Measurements from ENCODE around the gene CADM1.

Gene CADM1

DNA sequence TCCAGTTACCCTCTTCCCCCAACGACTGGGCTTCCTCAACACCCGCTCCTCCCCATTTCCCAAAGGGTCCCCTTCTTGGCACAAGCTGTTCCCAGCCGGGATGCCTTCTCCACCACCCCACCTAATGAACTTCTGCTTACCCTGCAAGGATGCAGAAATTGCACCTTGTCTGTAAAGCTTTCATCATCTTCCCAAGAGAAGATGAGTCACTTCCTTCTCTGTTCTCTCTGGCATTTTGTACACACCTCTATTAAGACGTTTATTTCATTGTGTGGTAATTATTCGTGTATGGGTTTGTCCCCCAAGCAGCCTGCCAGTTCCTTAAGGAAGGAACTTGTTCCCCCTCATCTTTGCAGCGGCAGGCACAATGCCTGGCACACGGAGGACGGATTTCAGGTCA, 351.1 kb downstream of the CADM1 start:
- no peak for TF ChIP-seq EZH2phosphoT487 (IDR thresholded peaks at IDR 0.05; ENCODE audit: low read length)
- TF ChIP-seq EZH2 (optimal IDR thresholded peaks at IDR 0.05; ENCODE audit: low read depth, low read length) = no peak
- TF ChIP-seq, protein P1, sequence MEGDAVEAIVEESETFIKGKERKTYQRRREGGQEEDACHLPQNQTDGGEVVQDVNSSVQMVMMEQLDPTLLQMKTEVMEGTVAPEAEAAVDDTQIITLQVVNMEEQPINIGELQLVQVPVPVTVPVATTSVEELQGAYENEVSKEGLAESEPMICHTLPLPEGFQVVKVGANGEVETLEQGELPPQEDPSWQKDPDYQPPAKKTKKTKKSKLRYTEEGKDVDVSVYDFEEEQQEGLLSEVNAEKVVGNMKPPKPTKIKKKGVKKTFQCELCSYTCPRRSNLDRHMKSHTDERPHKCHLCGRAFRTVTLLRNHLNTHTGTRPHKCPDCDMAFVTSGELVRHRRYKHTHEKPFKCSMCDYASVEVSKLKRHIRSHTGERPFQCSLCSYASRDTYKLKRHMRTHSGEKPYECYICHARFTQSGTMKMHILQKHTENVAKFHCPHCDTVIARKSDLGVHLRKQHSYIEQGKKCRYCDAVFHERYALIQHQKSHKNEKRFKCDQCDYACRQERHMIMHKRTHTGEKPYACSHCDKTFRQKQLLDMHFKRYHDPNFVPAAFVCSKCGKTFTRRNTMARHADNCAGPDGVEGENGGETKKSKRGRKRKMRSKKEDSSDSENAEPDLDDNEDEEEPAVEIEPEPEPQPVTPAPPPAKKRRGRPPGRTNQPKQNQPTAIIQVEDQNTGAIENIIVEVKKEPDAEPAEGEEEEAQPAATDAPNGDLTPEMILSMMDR (IDR thresholded peaks at IDR 0.05; ENCODE audit: low read length) = no peak
- no peaks in the 10 kb centered on the region for H3F3A ChIP-seq (ENCODE audit: insufficient read depth, low read length)
- H3K79me2 ChIP-seq (ENCODE audit: low read length) = no peaks in the 10 kb centered on the region
- no peaks in the 10 kb centered on the region for H4K20me1 ChIP-seq (ENCODE audit: insufficient read depth, low read length)
- H2AFZ ChIP-seq (ENCODE audit: low read length) = no peak overlapping the region
- H3K4me1 ChIP-seq (ENCODE audit: low read length) = no peaks in the 10 kb centered on the region
- no peak overlapping the region for H3K4me2 ChIP-seq (ENCODE audit: low read depth, low read length)
- DNase-seq = no peak
- H3K36me3 ChIP-seq (replicated peaks; ENCODE audit: insufficient read depth, low read length) = no peaks in the 10 kb centered on the region
- no peak overlapping the region for H3K27ac ChIP-seq (ENCODE audit: low read length)
- H3K9me3 ChIP-seq (replicated peaks; ENCODE audit: insufficient read depth, low read length) = no peaks in the 10 kb centered on the region
- H3K9ac ChIP-seq (ENCODE audit: low read length) = no peak overlapping the region
- no peaks in the 10 kb centered on the region for H3K9me2 ChIP-seq (replicated peaks; ENCODE audit: insufficient read depth, low read length)
- no peaks in the 10 kb centered on the region for H3K27me3 ChIP-seq (replicated peaks; ENCODE audit: insufficient read depth, low read length)
- no peak overlapping the region for H3K4me3 ChIP-seq (ENCODE audit: low read length)

- H3K36me3 ChIP-seq (replicated peaks; ENCODE audit: insufficient read depth, low read length) = no peaks in the 10 kb centered on the region
- H4K20me1 ChIP-seq (ENCODE audit: insufficient read depth, low read length) = no peaks in the 10 kb centered on the region
- TF ChIP-seq EZH2 (optimal IDR thresholded peaks at IDR 0.05; ENCODE audit: low read depth, low read length) (no peak), EZH2phosphoT487 (IDR thresholded peaks at IDR 0.05; ENCODE audit: low read length) (no peak)
- TF ChIP-seq, protein P1 (IDR thresholded peaks at IDR 0.05; ENCODE audit: low read length) = no peak
- DNase-seq = no peak
- H2AFZ ChIP-seq (ENCODE audit: low read length) = no peak overlapping the region
- no peak overlapping the region for H3K9ac ChIP-seq (ENCODE audit: low read length)
- H3K9me2 ChIP-seq (replicated peaks; ENCODE audit: insufficient read depth, low read length) = no peaks in the 10 kb centered on the region
- no peaks in the 10 kb centered on the region for H3K27me3 ChIP-seq (replicated peaks; ENCODE audit: insufficient read depth, low read length)
- no peak overlapping the region for H3K27ac ChIP-seq (ENCODE audit: low read length)
- H3K79me2 ChIP-seq (ENCODE audit: low read length) = no peaks in the 10 kb centered on the region
- no peaks in the 10 kb centered on the region for H3K9me3 ChIP-seq (replicated peaks; ENCODE audit: insufficient read depth, low read length)
- no peaks in the 10 kb centered on the region for H3K4me1 ChIP-seq (ENCODE audit: low read length)
- H3F3A ChIP-seq (ENCODE audit: insufficient read depth, low read length) = no peaks in the 10 kb centered on the region
- H3K4me3 ChIP-seq (ENCODE audit: low read length) = no peak overlapping the region
- no peak overlapping the region for H3K4me2 ChIP-seq (ENCODE audit: low read depth, low read length)
These were observed 353.2 kb downstream of the CADM1 start for GRCh38 chr11:115151010-115151409.

- TF ChIP-seq EZH2 (optimal IDR thresholded peaks at IDR 0.05; ENCODE audit: low read depth, low read length) = no peak
- no peak for TF ChIP-seq EZH2phosphoT487 (IDR thresholded peaks at IDR 0.05; ENCODE audit: low read length)
- TF ChIP-seq, protein P1 (IDR thresholded peaks at IDR 0.05; ENCODE audit: low read length) = no peak
- H3K9me3 ChIP-seq (replicated peaks; ENCODE audit: insufficient read depth, low read length) = no peaks in the 10 kb centered on the region
- no peaks in the 10 kb centered on the region for H3F3A ChIP-seq (ENCODE audit: insufficient read depth, low read length)
- H3K4me2 ChIP-seq (ENCODE audit: low read depth, low read length) = no peak overlapping the region
- H3K27me3 ChIP-seq (replicated peaks; ENCODE audit: insufficient read depth, low read length) = no peaks in the 10 kb centered on the region
- H3K27ac ChIP-seq (ENCODE audit: low read length) = no peak overlapping the region
- H3K9ac ChIP-seq (ENCODE audit: low read length) = no peak overlapping the region
- H3K4me3 ChIP-seq (ENCODE audit: low read length) = no peak overlapping the region
- H3K79me2 ChIP-seq (ENCODE audit: low read length) = no peaks in the 10 kb centered on the region
- no peak overlapping the region for H2AFZ ChIP-seq (ENCODE audit: low read length)
- no peaks in the 10 kb centered on the region for H3K36me3 ChIP-seq (replicated peaks; ENCODE audit: insufficient read depth, low read length)
- no peaks in the 10 kb centered on the region for H3K4me1 ChIP-seq (ENCODE audit: low read length)
- DNase-seq = no peak
- H3K9me2 ChIP-seq (replicated peaks; ENCODE audit: insufficient read depth, low read length) = no peaks in the 10 kb centered on the region
- no peaks in the 10 kb centered on the region for H4K20me1 ChIP-seq (ENCODE audit: insufficient read depth, low read length)
These were observed 355.5 kb downstream of the CADM1 start for GRCh38 chr11:115148691-115149090.
